Activated T-cell treated with anti-CD3 and anti-CD28 coated beads for 4 hours (primary cell): ENCODE results near the gene GPSM3.
"Not testable (repeated sequence)": the region's sequence is repeated elsewhere in the genome, so short reads cannot be mapped to it uniquely, and the experiment has no call there.

Source experiments
- DNase-seq: peaks from one replicate; pipeline ENCODE4 v3.0.0-alpha.2; 2020

Gene GPSM3

GRCh38 chr6:32186151-32186840 lies 6.1 kb downstream of the GPSM3 start:
- not testable (repeated sequence) for DNase-seq

- DNase-seq: not testable (repeated sequence)
Observed at GRCh38 chr6:32185681-32186131, 6.7 kb downstream of the GPSM3 start.

- no peak for DNase-seq
Observed at GRCh38 chr6:32184084-32184640, 8.3 kb downstream of the GPSM3 start, which contains the start of gene AGER. AGER (minus strand) TSS chr6:32184253; CDS start chr6:32184222, 31 bp downstream.

GRCh38 chr6:32183483-32184083 lies 8.9 kb downstream of the GPSM3 start:
- no peak for DNase-seq

GRCh38 chr6:32183030-32183429 lies 9.4 kb downstream of the GPSM3 start:
- DNase-seq: no peak

GRCh38 chr6:32182555-32182981 lies 9.9 kb downstream of the GPSM3 start:
- DNase-seq: no peak

GRCh38 chr6:32181915-32182529 lies 10.4 kb downstream of the GPSM3 start:
- no peak for DNase-seq

- no peak for DNase-seq
Observed at GRCh38 chr6:32181148-32181702, 11.2 kb downstream of the GPSM3 start.

GRCh38 chr6:32179766-32180405 lies 12.6 kb downstream of the GPSM3 start:
- DNase-seq: no peak

GRCh38 chr6:32178547-32179440 lies 13.6 kb downstream of the GPSM3 start:
- no peak for DNase-seq

- peak; percentile 88 for DNase-seq
Observed at GRCh38 chr6:32177788-32178546, 14.5 kb downstream of the GPSM3 start, which contains the start of gene RNF5. RNF5 (plus strand) TSS chr6:32178405; CDS start chr6:32178512, 107 bp downstream.

GRCh38 chr6:32177183-32177787 lies 15.2 kb downstream of the GPSM3 start:
- DNase-seq: no peak

GRCh38 chr6:32176476-32177182 lies 15.8 kb downstream of the GPSM3 start:
- no peak for DNase-seq

- DNase-seq: peak; percentile 95
Observed at GRCh38 chr6:32175711-32176475, 16.6 kb downstream of the GPSM3 start, which contains the start of gene AGPAT1. AGPAT1 (minus strand) TSS chr6:32176084; CDS start chr6:32171496, 4,588 bp downstream.

GRCh38 chr6:32175322-32175710 lies 17.1 kb downstream of the GPSM3 start:
- no peak for DNase-seq

- no peak for DNase-seq
Observed at GRCh38 chr6:32174416-32174815, 18.0 kb downstream of the GPSM3 start.

- DNase-seq: no peak
Observed at GRCh38 chr6:32173051-32173727, 19.3 kb downstream of the GPSM3 start.

- no peak for DNase-seq
Observed at GRCh38 chr6:32171234-32171633, 21.2 kb downstream of the GPSM3 start.
